Colonic mucosa (tissue), 4 donors: Measurements from ENCODE around the gene GLIPR2. TPM values are rescaled to one million over a fixed set of nuclear protein-coding genes. Genes with fewer than 3 reads are reported as not detected.
A peak's percentile ranks its signal among the peaks of the same experiment; 100 is the strongest.

Experiments
- DNase-seq: peaks from one replicate; pipeline ENCODE4 v3.0.0-alpha.2; 2020
- H3K27ac ChIP-seq: fragments of 200-600 bp; one replicate; pipeline ENCODE4 v1.8.0; 2021
- H3K27me3 ChIP-seq: fragments of 200-600 bp; one replicate; pipeline ENCODE4 v1.8.0; 2021
- H3K36me3 ChIP-seq: fragments of 200-600 bp; one replicate; pipeline ENCODE4 v1.8.0; 2021
- H3K4me1 ChIP-seq: fragments of 200-600 bp; one replicate; pipeline ENCODE4 v1.8.0; 2021; ENCODE audit warnings: mild to moderate bottlenecking
- H3K4me3 ChIP-seq: fragments of 200-600 bp; one replicate; pipeline ENCODE4 v1.8.0; 2021
- H3K9ac ChIP-seq, 2 donors: one replicate each; pipeline ENCODE4 v1.7.0; 2013; ENCODE audit warnings: control low read depth in 2 of 2, low read depth in 2 of 2, low read length in 2 of 2
- H3K9me3 ChIP-seq: fragments of 200-600 bp; one replicate; pipeline ENCODE4 v1.8.0; 2021
- intact Hi-C: fragments of 100-400 bp; cut with DNase I; formaldehyde crosslinking; loops from one replicate; pipeline ENCODE4 v1.14.1; 2022
- total RNA-seq, 2 donors: library from RNA; stranded (reverse); fragmentation: NEBNext Ultra II Directional in 1 of 2; extraction: Animal tissue kit (Norgen Biotek cat#: 25700) in 1 of 2; gene quantifications; one replicate each; pipeline ENCODE4 v1.2.1, GENCODE V29; 2021
- TF ChIP-seq, protein P1 (sequence below): fragments of 200-600 bp; IDR thresholded peaks from one replicate; pipeline ENCODE4 v1.8.0; 2022; ENCODE audit warnings: antibody characterized with exemption, mild to moderate bottlenecking
- donor health status: healthy.
- donor health status: DM: no; HTN: no; CAD: no.
- donor health status: DM: no; HTN: no; CAD: no.

The GLIPR2 gene
- total RNA-seq, 2 donors from 2014 or later, result 33.1 to 44.9 TPM

DNA sequence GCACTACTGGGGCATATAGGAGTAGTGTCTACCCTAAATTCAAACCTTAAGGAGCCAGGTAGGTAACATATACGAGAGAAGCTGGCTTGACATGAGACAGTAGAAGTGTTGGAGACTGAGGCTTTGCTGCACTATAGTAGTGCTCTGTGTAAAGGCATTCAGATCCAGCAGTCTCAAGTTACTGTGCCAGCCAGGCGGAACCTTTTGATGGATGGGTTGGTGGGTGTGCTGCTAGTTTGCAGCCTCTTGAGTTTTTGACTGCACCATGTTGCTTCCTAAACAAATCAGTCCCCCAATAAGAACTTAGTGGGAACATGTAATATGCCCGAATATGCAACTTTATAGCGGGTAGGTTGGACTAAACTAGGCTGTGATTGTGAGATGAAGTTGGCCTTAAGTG is 55.7 kb downstream of the GLIPR2 start:
- no peaks in the 10 kb centered on the region for H3K36me3 ChIP-seq
- peak overlapping the region; percentile 86 to 93 for H3K9ac ChIP-seq
- no peaks in the 10 kb centered on the region for H3K9me3 ChIP-seq
- no peak overlapping the region for H3K27ac ChIP-seq
- H3K4me3 ChIP-seq, result peak overlapping the region; percentile 97
- peaks cover 19% of the 10 kb centered on the region for H3K4me1 ChIP-seq
- DNase-seq, result no peak
- no peaks in the 10 kb centered on the region for H3K27me3 ChIP-seq
- intact Hi-C loops, result no loop called here
- TF ChIP-seq, protein P1, sequence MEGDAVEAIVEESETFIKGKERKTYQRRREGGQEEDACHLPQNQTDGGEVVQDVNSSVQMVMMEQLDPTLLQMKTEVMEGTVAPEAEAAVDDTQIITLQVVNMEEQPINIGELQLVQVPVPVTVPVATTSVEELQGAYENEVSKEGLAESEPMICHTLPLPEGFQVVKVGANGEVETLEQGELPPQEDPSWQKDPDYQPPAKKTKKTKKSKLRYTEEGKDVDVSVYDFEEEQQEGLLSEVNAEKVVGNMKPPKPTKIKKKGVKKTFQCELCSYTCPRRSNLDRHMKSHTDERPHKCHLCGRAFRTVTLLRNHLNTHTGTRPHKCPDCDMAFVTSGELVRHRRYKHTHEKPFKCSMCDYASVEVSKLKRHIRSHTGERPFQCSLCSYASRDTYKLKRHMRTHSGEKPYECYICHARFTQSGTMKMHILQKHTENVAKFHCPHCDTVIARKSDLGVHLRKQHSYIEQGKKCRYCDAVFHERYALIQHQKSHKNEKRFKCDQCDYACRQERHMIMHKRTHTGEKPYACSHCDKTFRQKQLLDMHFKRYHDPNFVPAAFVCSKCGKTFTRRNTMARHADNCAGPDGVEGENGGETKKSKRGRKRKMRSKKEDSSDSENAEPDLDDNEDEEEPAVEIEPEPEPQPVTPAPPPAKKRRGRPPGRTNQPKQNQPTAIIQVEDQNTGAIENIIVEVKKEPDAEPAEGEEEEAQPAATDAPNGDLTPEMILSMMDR, result no peak

DNA sequence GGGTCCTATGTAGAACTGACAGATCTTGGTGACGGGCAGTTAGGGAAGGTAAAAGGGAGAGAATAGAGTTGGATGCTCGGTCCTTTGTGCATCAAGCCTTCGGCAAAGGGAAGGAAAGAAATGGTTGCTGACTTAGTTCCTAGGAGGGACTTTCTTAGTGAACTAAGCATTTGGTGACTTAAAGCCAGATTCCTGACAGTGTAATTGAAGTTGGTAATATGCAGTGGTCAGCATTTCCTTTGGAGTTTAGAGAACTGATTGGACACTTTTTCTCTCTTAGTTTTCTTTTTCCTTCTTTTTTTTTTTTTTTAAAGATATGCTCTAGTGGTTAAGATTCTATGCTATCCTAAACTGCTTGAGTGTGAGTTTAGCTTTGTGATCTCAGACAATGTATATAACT is 56.5 kb downstream of the GLIPR2 start:
- Histone ChIP-seq H3K9me3 (no peaks in the 10 kb centered on the region), H3K4me1 (peaks cover 19% of the 10 kb centered on the region), H3K4me3 (peak overlapping the region; percentile 97), H3K36me3 (no peaks in the 10 kb centered on the region), H3K27me3 (no peaks in the 10 kb centered on the region), H3K9ac (peak overlapping the region in 1 of 2 donors; percentile 68), H3K27ac (no peak overlapping the region)
- intact Hi-C loops, result no loop called here
- TF ChIP-seq, protein P1, result no peak
- DNase-seq, result no peak

DNA sequence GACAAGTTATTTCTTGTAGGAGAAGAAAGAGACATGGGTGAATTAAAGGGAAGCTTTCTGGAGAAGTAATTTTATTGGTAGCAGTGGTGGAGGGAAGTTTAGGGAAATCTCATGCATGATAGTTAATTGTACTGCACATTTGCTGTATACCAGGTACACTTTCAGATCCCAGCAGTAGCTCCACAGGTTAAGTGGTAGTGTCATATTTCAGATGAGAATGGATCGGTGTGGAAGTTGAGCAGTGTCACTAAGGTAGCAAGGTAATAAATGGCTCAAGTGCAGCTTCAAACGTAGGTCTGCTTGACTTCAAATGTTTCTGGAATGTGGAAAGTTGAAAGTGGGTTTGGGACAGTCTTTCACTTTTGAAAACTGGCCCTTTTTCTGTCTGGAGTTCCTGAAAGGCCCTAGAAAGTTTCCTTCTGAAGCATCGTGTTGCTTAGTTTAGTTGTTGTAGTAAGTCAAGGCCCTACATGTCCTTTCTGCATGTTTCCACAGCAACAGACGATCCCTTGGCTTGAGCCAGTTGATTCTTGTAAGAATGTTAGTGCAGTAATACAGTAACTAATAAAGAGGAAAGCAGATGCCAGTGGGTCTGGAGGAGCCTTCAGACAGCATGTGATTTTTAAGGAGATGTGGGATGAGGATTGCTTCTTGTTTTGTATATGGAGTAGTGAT is 57.9 kb downstream of the GLIPR2 start:
- intact Hi-C loops, result no loop called here
- Histone ChIP-seq H3K4me3 (no peak overlapping the region), H3K9ac (no peak overlapping the region), H3K4me1 (peaks cover 19% of the 10 kb centered on the region), H3K27ac (no peak overlapping the region), H3K27me3 (no peaks in the 10 kb centered on the region), H3K9me3 (no peaks in the 10 kb centered on the region), H3K36me3 (no peaks in the 10 kb centered on the region)
- DNase-seq, result no peak
- TF ChIP-seq, protein P1, result no peak

DNA sequence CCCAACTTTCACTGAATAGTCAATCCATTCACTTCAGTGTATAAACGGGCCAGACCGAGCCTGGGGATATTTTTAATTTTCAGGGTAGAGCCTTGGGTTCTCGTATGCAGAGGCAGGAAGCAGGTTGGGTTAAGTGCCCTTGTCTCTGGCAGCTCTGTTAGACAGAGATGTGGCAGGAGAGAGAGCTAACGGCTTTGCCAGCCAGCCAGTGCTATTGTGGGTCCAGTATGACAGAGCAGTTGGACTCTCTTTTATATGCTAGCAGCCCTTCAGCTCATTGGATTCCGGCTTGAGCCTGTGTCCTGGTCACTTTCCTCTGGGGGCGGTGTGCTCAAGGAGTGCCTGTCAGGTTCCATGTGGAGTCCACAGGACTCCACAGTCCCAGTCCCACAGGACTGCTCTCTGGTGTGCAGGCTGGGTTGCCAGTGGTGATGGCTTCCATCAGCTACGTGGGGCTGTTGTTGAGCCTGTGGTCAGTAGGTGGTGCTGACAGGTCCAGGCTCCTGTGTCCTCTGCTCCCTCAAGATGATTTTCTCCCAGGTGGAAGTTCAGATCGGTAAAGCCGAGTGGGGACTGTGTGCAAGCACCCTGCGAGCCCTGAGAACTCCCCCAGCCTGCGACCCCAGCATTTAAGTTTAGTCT is 68.5 kb downstream of the GLIPR2 start:
- no peak overlapping the region for H3K4me3 ChIP-seq
- no peak overlapping the region for H3K27ac ChIP-seq
- no peaks in the 10 kb centered on the region for H3K9me3 ChIP-seq
- TF ChIP-seq, protein P1, result no peak
- intact Hi-C loops, result no loop called here
- H3K9ac ChIP-seq, result no peak overlapping the region
- no peak for DNase-seq
- no peaks in the 10 kb centered on the region for H3K4me1 ChIP-seq
- no peaks in the 10 kb centered on the region for H3K27me3 ChIP-seq
- H3K36me3 ChIP-seq, result peaks cover 18% of the 10 kb centered on the region

DNA sequence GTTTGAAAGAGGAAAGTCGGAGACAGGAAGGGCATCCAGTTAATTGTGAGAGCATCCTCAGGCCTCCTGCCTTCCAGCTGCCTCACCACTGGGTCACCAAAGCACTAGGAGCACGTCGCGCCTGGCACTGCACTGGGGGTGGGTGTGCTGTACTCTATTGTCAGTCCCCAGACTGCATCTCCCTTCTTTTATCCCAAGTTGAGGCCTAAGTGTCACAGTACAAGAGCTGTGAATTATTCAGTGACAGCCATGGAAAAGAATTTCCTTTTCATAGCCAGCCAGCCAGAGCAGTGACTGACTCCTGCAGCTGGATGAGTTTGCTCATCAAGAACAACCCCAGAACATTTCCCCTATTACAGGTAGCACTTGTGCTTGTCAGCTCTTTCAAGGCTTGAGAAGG is 70.5 kb downstream of the GLIPR2 start:
- Histone ChIP-seq H3K9ac (no peak overlapping the region), H3K27ac (no peak overlapping the region), H3K4me3 (no peak overlapping the region), H3K36me3 (peaks cover 16% of the 10 kb centered on the region), H3K4me1 (no peaks in the 10 kb centered on the region), H3K27me3 (no peaks in the 10 kb centered on the region), H3K9me3 (no peaks in the 10 kb centered on the region)
- DNase-seq, result no peak
- TF ChIP-seq, protein P1, result no peak
- intact Hi-C loops, result no loop called here
